Left renal cortex interstitium (tissue), 4 donors: ENCODE measurements around the gene SPEG. TPM values are rescaled to one million over a fixed set of nuclear protein-coding genes. Genes with fewer than 3 reads are reported as not detected.

Source experiments
- DNase-seq, 4 donors: peaks; one replicate each; pipeline ENCODE4 v3.0.0-alpha.2; 2013; ENCODE audit warnings: low read depth in 4 of 4, low spot score in 2 of 4, missing footprints in 1 of 4
- polyA plus RNA-seq, 4 donors: library from polyadenylated mRNA; unstranded; fragments of 120-200 nt; gene quantifications; one replicate each; pipeline ENCODE4 v1.2.1, GENCODE V29; 2013; ENCODE audit not compliant: insufficient read length in 4 of 4

Gene SPEG
- polyA plus RNA-seq, 4 donors: 10.7 to 18.1 (median 14.7) TPM

DNA sequence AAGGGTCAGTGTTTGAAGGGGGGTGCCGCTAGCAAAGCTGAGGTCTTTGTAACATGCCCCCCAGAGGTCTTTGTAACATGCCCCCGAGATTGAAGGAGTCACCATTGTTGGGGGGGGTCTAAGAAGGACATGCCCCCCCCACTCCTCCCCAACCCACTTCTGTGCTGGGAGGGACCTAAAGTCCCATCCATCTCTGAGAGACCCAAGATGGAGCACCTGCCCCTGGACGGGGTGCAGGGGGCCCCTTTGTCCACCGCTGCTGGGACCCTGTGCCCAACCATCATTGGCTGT, 73.7 kb downstream of the SPEG start:
- DNase-seq: no peak

DNA sequence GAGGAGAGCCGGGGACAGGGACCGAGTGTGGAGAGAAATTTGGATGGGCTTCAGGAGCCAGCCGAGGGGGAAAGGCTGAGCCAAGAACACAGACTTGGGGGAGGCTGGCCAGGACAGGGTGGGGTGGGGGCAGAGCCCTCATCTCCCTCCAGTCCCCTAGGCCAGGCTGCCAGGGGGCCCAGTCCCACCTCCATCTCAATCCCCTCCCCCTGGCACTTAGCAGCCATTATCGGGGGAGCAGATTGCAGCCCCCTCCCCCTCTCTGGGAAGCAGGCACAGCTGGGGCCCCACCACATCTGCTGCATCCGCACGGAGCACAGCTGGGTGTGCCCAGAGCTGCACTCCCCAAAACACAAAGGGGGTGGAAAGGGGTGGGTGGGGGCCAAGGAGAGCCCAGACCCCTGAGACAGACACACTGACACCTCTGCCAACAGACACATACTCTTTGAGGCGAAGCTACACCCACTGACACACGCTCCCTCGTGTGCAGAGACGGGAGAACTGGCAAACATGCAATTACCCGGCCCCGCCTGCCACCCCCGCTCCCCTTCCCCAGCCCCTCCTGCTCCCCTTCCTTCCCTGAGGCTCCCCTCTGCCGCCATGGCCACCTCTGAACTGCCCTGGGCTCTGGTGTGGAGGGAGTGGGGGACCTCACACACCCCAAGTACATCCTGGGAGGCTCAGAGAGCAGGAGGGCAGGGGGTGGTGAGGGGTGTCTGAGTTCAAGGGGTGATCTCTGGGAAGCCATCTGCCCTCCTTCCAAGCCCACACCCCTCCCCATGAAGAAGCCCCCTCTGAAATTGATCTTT, 74.5 kb downstream of the SPEG start:
- no peak for DNase-seq

DNA sequence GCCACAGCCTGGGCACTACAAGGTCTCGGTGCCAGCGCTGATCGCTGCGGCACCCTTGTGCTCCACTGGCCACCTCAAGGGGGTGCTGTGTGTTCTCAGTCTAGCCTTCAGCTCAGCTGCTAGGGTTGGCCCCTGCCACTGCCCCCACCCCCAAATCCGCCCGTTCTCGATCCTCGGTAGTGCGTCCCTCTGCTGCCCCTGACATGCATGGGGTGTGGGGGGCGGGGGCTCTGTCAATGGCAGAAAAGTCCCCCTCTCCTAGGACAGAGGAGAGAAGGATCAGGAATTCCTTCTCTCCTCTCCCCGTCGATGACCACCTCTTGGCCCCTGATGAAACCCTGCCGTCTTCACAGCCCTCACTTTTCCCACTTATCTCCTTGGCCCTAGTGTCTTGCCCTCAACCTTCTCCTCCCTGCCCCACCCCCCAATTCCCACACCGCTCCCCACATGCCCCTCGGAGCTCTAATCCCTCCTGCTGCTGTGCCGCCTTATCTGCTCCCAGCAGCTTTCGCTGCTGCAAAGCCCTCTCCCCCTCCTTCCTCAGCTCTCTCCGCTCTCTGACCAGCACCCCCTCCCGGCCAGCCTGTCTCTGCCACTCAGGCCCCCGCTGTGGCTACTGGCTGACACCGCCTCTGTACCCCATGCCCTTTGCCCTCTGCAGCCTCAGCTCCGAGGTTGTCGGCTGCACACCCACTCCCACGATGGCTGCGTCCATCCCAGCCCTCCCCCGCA, 75.3 kb downstream of the SPEG start:
- DNase-seq: no peak

DNA sequence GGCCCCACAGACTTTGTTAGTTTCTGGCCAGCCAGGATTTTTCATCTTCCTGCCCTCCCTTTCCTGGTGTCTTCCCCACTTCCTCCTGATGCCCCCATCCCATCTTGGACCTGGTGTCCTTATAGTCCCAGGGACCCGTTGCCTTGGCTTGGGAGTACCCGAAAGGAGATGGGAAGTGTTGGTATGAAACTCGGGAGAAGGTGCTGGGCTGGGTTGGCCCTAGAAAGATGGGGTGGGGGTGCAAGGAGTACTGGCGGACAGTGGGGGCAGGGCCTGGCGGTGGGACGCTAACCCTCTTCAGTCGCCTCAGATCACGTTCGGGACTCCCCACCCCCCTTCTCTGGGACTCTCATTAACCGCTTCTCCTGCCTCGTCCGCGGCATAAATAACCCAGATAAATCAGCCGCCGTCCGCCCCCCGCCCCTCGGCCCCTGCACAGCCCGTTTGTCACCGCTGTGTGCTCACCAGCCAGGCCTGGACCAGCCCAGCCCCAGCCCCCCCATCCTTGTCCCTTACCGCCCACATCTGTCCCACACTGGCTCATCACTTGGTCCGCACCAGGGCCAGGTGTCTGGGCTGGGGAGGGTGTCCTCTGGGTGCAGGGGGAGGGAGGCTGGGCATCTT, 76.0 kb downstream of the SPEG start:
- DNase-seq: no peak

DNA sequence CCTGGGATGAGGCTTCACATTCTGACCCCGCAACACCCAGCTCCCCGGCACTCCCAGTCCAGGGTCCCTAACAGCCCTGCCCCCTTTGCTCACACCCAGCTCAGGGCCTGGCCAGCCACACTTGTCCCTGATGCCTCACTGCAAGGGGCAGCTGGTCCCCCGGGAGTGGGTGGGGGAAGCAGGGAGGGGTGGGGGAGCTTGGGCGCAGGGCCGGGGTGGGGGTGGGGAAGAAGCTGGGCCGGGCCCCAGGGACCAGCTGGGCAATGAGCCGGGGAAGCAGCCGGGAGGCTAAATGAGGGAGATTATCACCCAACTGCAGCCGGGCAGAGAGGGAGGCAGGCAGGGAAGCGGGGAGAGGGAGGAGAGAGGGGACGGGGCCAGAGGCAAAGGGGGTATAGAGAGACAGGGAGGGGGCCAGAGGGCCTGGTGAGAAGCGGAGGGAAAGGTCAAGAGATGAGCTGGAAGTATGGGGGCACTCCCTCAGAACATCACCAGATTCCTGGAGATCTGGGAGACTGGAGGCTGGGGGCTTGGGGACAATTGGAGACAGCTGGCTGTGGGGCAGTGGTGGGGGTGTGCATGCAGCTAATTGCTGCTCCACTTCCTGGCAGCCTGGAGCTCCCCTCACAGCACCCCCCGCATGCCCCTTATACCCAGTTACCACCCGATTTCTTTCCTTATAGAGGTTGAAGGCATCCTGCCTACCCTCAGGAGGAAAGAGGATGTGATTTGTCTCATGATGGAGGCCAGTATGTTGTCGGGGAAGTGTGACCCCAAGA, 77.1 kb downstream of the SPEG start:
- DNase-seq: no peak

DNA sequence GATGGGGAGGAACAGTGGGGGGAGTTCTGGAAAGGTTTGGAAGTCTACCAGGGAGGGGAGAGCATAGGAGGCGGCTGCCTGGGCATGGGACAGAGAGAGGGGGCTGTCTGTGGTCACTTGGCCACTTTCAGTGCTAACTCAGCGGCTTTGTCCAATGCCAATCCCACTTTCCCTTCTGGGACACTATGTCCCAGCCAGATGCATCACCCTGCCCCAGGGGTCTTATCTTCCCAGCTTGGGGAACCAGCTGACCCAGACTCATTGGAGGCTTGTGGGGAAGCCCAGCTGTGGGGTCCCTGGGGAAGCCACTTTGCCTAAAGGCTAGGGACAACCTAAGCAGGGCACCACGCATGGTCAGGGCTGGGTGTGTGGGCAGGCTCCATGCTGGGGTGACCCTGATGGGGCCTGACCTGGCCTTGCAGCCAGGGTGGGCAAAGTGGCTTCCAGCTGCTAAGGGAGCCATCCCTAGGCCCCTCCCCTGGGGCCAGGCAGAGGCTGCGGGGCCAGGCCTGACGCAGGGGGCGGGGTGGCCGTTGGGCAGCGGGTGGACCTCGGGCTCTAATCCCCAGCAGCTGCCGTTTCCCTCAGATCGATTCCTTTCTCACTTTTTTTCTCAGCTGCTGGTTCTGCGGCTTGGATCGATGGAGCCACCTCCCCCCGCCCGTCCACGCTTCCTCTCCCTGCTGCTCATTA, 78.0 kb downstream of the SPEG start:
- DNase-seq: no peak

DNA sequence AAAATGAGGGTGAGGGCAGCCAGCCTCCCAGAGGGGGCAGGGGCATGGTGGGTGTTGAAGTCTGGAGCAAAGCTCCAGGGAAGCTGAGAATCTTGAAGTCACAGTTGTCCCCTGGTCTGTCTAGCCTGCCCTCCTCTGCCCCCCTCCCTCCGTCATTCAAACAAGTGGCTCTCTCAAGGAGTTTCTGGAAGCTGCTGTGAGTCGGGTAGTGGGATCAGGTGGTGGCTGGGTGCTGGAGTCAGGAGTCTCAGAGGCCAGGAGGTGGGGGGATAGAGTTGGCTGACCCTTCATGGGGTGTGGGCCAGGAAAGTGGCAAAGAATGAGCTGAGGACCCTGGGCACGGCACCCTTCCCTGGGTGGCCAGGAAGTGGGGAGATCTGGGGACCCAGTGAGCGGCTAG, 79.1 kb downstream of the SPEG start:
- no peak for DNase-seq

DNA sequence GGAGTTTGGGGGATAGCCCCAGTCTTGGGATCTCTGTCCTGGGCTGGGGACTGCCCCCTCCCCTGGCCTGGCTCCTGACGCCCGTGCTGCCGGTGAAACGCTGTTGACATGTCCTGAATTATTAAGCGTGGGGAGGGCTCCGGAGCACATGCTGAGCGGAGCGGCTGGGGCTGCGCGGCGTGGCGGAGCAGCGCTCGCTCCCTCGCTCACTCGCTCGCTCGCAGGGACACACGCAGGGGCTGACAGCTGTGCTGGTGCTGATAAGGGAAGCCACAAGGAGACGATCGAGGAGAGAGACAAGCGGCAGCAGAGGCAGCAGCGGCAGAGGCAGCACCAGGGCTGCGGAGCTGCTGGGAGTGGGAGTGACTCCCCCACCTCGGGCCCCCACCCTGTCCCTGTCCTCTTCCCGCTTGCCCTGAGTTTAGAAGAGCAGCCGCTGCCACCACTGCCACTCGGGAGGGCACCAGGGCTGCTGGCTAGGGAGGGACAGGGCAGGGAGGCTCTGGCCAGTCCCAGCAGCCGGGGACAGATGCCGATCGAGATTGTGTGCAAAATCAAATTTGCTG, 79.6 kb downstream of the SPEG start, which contains the start of gene ASIC4:
ASIC4 (plus strand) TSS at position 287 of the 566 bp plus-strand sequence; CDS start at position 530, 243 bp downstream.
- DNase-seq: no peak

DNA sequence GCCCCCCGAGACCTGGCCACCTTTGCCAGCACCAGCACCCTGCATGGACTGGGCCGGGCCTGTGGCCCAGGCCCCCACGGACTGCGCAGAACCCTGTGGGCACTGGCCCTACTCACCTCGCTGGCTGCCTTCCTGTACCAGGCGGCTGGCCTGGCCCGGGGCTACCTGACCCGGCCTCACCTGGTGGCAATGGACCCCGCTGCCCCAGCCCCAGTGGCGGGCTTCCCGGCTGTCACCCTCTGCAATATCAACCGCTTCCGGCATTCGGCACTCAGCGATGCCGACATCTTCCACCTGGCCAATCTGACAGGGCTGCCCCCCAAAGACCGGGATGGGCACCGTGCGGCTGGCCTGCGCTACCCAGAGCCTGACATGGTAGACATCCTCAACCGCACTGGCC, 80.2 kb downstream of the SPEG start:
- DNase-seq: no peak

DNA sequence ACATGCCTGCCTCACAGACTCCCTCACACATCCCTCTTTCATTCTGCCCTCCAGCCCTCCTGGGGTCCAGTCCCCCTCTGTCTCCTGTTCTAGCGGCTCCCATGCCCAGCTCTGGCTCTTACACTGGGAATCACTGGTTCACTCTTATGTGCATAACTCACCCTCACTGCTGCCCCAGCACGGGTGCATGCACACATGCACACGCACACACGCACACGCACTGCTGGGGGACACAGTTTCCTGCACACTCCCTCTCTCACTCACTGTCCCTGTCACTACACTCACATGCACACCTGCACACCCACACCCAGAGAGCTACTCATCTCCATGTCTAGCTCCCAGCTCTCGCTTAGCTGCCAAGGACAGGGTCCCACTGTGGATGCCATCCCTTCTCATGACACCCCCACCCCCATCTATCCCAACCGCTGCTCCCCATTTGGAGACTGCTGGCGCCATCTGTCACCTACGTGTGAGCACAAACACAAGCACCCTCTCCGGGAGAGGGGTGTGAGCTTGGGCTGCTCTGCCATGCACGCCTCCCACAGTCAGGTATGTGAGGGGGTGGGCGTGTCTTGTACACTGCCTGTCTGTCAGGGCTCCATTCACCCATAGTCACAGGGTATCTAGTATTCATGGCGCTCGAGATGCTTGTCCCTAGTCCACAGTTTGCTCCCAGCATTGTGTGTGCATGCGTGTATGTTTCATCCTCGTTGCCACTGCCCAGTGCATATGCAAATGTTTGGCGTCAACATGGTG, 81.4 kb downstream of the SPEG start:
- no peak for DNase-seq

DNA sequence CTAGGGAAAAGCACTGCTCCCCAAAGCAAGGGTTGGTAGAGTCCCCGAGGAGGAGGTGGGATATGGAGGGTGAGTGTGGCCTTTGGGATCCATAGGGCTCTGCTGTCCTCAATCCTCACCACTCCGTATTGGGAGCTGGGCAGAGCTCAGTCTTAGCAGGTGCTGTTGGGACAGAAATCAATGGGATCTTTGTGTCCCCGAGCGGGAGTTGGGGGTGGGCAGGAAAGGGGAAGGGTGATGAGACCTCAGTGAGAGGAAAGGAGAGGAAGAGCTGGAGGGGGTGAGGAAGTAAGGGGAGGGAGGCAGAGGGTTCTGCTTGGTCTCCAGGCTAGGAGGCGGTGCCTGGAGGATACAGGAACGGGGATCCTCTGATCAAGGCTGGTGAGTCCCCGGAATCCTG, 82.2 kb downstream of the SPEG start:
- DNase-seq: no peak

DNA sequence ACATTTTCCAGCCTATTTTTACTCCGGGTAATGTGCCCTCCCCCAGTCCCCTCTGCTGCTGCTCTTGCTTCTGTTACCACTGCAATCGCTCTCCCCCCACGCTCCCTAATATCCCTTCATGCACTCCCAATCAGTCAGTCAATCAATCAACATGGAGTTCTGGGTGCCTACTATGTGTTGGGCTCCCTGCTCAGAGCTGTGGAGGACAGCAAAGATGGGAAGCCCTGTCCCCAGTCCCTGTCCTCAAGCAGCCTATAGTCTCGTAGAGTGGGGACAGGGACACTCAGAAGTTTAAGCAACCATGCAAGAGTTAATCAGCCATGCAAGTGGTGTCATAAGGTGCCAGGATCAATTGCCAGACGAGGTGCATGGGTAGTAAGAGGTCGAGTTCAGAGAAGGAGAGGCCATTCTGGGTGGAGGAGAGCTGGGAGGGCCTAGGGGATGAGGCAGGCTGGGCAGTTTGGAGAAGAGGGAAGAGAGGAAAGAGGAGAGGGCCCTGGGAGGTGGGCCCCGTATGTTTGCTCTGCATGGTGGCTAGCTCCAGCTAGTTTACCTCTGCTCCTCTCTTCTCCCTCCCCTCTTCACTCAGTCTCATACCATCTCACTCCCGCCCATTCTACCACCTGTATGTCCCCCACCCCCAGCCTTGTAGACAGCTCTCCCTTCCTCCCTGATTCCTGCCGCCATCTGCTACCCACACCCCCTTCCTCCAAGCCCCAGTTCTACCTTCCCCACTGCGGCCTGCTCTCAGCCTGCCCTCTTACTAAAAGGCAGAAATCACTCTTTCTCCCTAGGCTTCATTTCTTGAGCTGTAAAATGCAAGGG, 83.5 kb downstream of the SPEG start:
- no peak for DNase-seq

DNA sequence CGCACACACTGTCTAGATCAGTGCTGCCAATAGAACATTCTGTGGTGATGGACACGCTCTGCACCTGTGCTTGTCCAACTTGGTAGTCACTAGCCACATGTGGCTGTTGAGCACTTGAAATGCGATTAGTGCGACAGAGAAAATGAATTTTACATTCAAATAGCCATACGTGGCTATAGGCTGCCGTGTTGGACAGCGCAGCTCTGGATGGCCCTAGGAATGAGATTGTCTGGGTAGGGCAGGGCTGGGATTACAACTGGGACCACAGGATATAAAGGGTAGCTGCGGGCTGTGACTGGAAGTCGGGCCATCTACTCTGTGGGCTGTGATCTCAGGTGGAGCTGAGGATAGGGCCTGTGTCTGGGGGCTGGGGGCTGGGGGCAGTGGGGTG, 84.9 kb downstream of the SPEG start:
- DNase-seq: no peak

DNA sequence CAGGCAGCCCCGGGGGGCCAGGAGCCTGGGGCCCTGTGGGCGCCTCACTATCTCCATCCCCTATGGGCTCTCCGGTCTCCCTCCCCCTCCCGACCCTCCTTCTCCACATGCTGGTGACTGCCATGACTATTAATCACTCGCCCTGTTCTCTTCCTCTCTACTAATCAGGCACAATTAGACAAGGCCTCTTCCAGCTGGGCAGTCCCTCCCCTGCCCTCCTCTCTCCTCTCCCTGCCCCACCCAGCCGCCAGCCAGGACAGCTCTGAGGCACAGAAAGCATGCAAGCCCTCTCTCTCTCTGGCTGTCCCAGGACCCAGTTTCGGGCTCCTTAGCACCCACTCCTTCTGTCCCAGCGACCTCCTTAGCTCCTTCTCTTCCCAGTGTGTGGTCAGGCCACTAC, 85.4 kb downstream of the SPEG start:
- no peak for DNase-seq

DNA sequence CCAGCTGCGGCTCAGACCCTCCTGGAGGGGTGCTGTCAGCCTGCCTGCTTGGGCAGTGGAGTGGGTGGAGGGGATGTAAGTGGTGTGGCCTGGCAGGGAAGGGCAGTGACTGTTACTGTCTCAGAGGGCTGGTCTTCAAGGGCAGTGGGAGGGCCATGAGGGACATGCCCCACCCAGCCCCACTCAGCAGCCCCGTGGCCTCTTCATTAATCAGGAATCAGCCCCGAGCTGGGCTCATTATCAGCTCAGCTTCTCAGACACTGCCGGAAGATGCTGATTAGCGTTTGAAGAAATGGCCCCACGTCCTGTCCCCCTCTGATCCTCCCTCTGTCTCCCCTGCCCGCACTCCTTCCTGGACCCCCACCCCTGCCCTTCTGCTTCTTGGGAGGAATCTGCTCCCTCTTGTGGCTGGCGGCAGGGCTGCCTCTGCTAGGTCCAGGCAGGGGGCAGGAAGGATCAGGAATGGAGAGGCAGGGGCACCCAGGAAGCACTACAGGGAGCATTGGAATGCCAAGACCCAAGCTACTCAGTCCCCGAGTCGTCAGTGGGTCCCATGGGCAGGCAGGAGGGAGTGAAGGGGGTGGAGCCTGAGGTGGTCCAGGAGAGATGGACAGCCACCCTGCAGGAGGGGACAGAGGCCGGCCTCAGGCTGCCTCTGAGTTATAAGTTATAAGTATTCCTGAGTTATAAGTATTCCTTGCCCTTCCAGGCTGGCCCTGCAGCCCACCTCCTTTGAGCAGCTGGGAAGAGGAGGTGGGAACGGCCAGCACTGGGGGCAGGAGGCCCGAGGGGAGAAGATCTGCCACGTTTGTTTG, 86.6 kb downstream of the SPEG start:
- no peak for DNase-seq

DNA sequence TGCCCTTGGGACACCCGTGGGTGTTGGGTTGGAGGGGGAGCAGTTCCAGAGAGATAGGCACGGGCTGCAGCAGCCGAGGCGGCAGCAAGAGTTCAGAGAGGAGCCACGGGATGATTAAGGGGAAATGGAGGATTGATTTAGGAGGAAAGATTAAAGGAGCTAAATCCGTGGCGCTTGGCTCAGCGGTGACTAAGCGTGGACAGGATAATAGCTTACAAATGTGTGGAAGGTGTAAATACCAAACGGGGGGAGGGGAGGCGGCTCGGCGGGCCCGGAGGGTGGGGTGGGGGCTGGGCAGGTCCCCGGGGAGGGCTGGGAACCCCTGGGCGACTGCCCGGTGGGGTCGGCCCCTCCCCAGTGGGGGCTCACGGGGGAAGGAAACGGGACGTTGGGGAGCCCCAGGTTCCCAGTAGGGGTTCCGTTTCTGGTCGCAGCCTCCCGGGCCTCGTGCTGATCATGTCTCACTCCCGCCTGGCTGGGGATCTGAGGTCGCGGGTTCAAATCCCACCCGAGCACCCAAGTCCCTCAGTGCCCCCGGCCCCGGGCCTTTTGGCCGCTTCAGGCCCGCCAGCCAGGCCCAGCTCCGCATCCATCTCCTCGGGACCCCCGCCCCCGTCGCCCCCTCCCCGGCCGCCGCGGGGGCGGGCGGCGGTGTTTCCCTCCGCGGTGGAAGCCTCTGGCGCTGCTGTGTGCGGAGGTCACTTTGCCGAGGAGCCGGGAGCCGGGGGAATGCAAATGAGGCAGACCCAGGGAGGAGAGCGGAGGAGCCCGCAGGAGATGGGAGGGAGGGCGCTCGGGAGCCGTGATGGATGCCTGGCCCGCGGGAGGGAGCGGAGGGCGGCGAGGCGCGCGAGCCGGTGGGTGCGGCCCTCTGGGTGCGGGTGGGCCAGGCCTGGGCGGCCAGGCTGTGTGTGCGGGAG, 87.7 kb downstream of the SPEG start:
- DNase-seq: no peak
